Activated naive CD8-positive, alpha-beta T cell treated with anti-CD3 and anti-CD28 coated beads, Interleukin-2, amount 10 ng/mL, durations not matched to agents 7 days and 5 days (primary cell): ENCODE measurements around the gene NSUN2. TPM values are rescaled to one million over a fixed set of nuclear protein-coding genes. Genes with fewer than 3 reads are reported as not detected.
"Not testable (repeated sequence)": the region's sequence is repeated elsewhere in the genome, so short reads cannot be mapped to it uniquely, and the experiment has no call there.

Experiments used
- ATAC-seq: fragments of 150-1000 bp; cut with Tn5 transposase; one replicate; pipeline ENCODE4 v1.10.0; 2021; ENCODE audit warnings: low read depth, moderate library complexity
- POLR2A ChIA-PET: fragments of 350-600 bp; sonication (Branson Sonifier 250); formaldehyde crosslinking; loops from one replicate; lab custom pipeline; 2021; ENCODE audit warnings: antibody characterized with exemption; lab: Charles Lee
- DNase-seq: peaks from one replicate; pipeline ENCODE4 v3.0.0; 2021
- H3K27ac Mint-ChIP-seq: one replicate; pipeline ENCODE4 v1.8.0; 2022; ENCODE audit warnings: mild to moderate bottlenecking, mixed read lengths
- H3K27me3 Mint-ChIP-seq: one replicate; pipeline ENCODE4 v1.8.0; 2022; ENCODE audit warnings: mild to moderate bottlenecking, moderate library complexity, mixed read lengths
- H3K36me3 Mint-ChIP-seq: one replicate; pipeline ENCODE4 v1.8.0; 2021; ENCODE audit warnings: mild to moderate bottlenecking, mixed read lengths
- H3K4me1 Mint-ChIP-seq: one replicate; pipeline ENCODE4 v1.8.0; 2021; ENCODE audit warnings: mixed read lengths
- H3K4me3 Mint-ChIP-seq: one replicate; pipeline ENCODE4 v1.8.0; 2022; ENCODE audit warnings: mild to moderate bottlenecking, moderate library complexity, mixed read lengths
- H3K9me3 Mint-ChIP-seq: one replicate; pipeline ENCODE4 v1.8.0; 2021; ENCODE audit warnings: mixed read lengths
- total RNA-seq, 2 experiments: library from RNA; stranded (reverse); gene quantifications; one replicate each; pipeline ENCODE4 v1.2.3, GENCODE V29; 2021

The NSUN2 gene
- 10 to 100 TPM; 75.0 to 78.2 TPM for total RNA-seq

DNA sequence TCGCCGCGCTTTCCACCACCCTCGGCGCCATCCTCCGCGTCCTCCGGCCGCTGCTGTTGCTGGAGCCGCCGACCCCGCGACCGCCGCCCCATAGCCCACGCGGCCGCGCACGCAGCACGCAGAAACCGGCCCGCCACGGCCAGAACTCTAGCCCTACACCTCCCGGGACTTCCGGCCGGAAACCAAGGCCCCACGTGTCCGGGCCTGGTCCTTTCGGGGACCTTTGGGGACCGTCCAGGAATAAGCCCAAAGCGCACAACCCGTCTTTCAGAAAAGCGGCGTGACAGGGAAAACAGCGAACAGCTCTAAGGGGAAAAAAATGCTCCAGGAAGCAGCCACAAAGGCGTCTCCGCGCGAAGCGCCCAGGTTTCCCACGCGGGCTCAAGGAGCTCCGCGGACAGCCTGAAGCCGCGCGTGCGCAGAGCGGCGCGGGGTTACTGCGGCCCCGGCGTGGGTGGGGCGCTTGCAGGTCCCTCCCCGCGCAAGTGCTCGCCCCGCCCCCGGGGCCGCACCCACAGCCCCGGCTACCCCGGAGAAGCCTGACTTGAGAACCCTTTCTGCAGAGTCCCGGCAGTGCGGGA, at the start of gene NSUN2, which contains the start of gene SRD5A1:
TSS of gene NSUN2 (minus strand) at position 157 of the 581 bp plus-strand sequence. CDS start at position 92, 65 bp downstream.
TSS of gene SRD5A1 (plus strand) at position 553 of the 581 bp plus-strand sequence. CDS start 137 bp downstream, outside the sequence.
- DNase-seq (peak; percentile 98), ATAC-seq (peak; percentile 88)
- Mint-ChIP-seq H3K36me3 (peaks cover 38% of the 10 kb centered on the region), H3K27me3 (no peaks in the 10 kb centered on the region), H3K4me1 (peaks cover 32% of the 10 kb centered on the region), H3K27ac (peak within 1 kb of the TSS; percentile 92), H3K4me3 (peak within 1 kb of the TSS; percentile 98), H3K9me3 (no peaks in the 10 kb centered on the region)
- POLR2A ChIA-PET, result interaction anchor here (0.7 to 3.2 kb wide), 15 partner anchors 9 to 1211 kb away, joined by 3 to 22 read pairs (median 5); partner anchors contain the start of genes ICE1, MED10 and TENT4A

DNA sequence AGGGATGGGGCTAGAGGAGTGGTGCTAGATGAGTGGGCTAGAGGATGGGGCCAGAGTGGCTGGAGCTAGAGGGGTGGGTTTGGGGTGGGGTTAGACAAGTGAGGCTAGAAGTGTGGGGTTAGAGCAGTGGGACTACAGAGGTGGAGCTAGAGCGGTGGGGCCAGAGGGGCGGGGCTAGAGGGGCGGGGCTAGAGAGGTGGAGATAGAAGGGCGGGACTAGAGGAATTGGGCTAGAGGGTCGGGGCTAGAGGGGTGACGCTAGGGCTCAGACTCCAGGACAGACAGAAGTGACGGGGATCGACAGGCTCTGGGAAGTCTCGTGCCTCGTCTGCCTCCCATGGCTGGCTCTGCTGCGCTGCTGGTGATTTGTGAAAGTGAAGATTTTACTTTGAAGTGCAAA, 49.4 kb upstream of the NSUN2 start:
- Mint-ChIP-seq H3K9me3 (no peaks in the 10 kb centered on the region), H3K4me1 (no peaks in the 10 kb centered on the region), H3K4me3 (no peak overlapping the region), H3K36me3 (no peaks in the 10 kb centered on the region), H3K27me3 (peaks cover 13% of the 10 kb centered on the region), H3K27ac (no peak overlapping the region)
- POLR2A ChIA-PET, result no interaction called here
- DNase-seq (no peak), ATAC-seq (no peak)

DNA sequence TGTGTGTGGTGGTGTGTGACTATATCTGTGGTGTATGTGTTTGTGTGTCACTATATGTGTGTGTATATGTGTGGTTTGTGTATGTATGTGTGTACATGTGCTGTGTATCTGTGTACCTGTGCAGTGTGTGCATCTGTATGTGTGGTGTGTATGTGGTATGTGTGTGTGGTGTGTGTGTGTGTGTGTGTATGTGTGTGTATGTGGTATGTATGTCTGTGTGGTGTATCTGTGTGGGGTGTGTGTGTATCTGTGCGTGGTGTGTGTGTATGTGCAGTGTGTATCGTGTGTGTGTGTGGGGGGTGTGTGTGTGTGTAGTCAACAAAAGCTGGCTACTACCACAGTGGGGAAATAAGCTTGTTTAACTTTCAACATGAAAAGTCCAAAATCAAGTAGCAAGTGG, 48.8 kb upstream of the NSUN2 start:
- Mint-ChIP-seq H3K27me3 (peaks cover 8% of the 10 kb centered on the region), H3K27ac (no peak overlapping the region), H3K9me3 (no peaks in the 10 kb centered on the region), H3K36me3 (peaks cover 4% of the 10 kb centered on the region), H3K4me3 (no peak overlapping the region), H3K4me1 (no peaks in the 10 kb centered on the region)
- POLR2A ChIA-PET, result no interaction called here
- DNase-seq (no peak), ATAC-seq (no peak)

DNA sequence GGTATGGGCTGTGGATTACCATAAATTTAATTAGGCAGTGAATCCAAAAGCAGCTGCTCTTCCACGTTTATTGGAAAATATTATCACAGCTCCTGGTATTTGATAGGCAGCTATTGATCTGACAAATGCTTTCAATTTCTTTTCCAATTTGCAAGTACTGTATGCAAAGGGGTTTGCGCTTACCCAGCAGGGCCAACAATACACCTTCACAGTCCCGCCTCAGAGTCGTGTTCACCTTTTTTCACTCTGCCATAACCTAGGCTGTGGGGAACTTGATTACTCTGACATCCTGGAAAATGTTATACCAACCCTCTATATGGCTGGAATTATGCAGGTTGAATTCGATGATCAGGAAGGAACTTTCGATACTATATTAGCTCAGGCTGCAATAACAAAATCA, 48.1 kb upstream of the NSUN2 start:
- Mint-ChIP-seq H3K36me3 (peaks cover 7% of the 10 kb centered on the region), H3K9me3 (peaks cover 2% of the 10 kb centered on the region), H3K4me1 (no peaks in the 10 kb centered on the region), H3K27ac (no peak overlapping the region), H3K4me3 (no peak overlapping the region), H3K27me3 (peaks cover 2% of the 10 kb centered on the region)
- DNase-seq (no peak), ATAC-seq (no peak)
- POLR2A ChIA-PET, result no interaction called here

DNA sequence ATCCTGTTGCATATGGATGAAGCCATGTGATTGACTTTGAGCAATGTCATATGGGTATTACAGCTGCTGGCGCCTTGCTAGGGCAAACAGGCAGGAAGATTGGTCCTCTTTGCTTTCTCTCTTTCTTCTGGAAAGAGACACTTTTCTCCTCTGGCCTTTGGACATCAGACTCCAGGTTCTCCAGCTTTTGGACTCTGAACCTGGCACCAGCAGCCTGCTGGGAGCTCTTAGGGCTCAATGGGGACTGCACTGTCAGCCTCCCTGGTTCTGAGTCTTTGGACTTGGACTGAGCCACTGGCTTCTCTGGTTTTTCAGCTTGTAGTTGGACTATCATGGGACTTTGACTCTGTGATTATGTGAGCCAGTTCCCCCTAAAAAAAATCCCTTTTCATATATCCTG, 45.5 kb upstream of the NSUN2 start:
- no peak for ATAC-seq
- Mint-ChIP-seq H3K27ac (no peak overlapping the region), H3K4me3 (no peak overlapping the region), H3K4me1 (no peaks in the 10 kb centered on the region), H3K27me3 (no peaks in the 10 kb centered on the region), H3K36me3 (peaks cover 13% of the 10 kb centered on the region), H3K9me3 (peaks cover 2% of the 10 kb centered on the region)
- POLR2A ChIA-PET, result no interaction called here
- no peak for DNase-seq

DNA sequence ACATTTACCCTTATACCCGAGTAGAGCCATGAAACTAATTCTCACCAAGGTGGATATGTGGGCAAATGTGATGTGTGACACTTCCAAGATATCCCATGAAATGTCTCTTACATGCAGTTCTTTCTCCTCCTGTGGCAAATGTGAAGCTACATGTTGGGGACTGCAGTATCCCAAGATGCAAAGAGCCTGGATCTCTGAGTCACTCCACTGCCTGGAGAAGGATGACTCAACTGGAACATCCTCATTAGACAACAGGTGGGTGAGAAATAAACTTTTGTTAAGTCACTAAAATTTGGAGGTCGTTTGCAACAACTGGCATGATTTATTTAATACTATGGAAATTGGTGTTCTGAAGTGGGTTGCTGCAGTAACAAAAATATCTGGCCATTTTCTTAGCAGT, 43.9 kb upstream of the NSUN2 start:
- POLR2A ChIA-PET, result no interaction called here
- Mint-ChIP-seq H3K4me3 (no peak overlapping the region), H3K27ac (no peak overlapping the region), H3K4me1 (no peaks in the 10 kb centered on the region), H3K27me3 (no peaks in the 10 kb centered on the region), H3K9me3 (peaks cover 2% of the 10 kb centered on the region), H3K36me3 (peaks cover 19% of the 10 kb centered on the region)
- DNase-seq (no peak), ATAC-seq (no peak)

DNA sequence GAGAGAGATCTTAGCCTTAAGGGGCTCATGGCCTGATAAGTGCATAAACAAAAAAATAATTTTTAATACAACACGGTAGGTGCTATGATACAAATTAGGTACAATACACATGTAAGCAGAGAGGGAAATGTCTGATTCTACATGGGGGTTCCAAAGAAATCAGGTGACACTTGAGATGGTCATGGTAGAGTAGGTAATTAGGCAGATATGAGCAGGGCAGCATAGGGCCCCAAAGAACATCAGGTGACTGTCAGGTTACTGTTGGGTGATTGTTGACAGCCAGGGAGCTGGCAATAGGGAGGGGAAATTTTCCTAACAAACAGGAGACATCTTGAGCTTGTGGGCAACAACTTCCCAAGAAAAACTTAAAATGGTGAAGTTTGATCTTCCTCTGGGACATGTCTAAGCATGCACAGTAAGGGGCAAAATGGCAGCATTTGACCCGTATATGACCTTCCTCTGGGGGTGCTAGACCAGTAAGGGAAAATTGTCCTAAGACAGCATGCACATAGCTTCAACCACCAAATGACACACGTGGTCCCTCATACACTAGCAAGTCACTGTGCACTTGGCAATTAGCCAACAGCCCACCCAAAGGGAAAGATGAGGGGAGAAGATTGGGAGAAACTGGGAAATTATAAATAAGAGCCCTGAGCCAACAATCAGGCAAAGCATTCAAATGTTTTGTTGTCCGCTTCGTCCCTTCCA, 43.1 kb upstream of the NSUN2 start:
- POLR2A ChIA-PET, result no interaction called here
- Mint-ChIP-seq H3K4me1 (no peaks in the 10 kb centered on the region), H3K4me3 (no peak overlapping the region), H3K27ac (no peak overlapping the region), H3K9me3 (peaks cover 2% of the 10 kb centered on the region), H3K36me3 (peaks cover 24% of the 10 kb centered on the region), H3K27me3 (no peaks in the 10 kb centered on the region)
- DNase-seq, result no peak
- no peak for ATAC-seq

DNA sequence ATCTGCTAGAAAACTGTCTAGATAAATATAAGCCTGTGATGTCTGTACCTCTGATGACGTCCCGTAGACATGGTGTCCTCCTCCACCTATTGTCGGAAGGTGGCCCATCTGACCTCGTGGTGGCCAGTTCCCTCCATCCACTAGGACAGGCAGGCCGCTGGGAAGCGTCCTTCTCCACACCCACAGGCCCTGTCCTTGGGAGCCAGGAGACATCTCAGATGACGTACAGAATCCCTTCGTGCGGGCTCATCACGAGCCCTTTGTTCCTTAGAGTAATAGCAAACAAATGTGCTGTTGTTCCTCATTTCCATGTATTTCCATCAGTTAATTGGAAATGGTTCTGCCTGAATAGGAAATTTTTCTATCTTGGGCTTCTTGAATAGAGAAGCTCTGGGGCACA, 42.0 kb upstream of the NSUN2 start:
- Mint-ChIP-seq H3K9me3 (peaks cover 2% of the 10 kb centered on the region), H3K4me3 (no peak overlapping the region), H3K4me1 (no peaks in the 10 kb centered on the region), H3K27ac (no peak overlapping the region), H3K27me3 (no peaks in the 10 kb centered on the region), H3K36me3 (peaks cover 32% of the 10 kb centered on the region)
- POLR2A ChIA-PET, result no interaction called here
- ATAC-seq (no peak), DNase-seq (no peak)

DNA sequence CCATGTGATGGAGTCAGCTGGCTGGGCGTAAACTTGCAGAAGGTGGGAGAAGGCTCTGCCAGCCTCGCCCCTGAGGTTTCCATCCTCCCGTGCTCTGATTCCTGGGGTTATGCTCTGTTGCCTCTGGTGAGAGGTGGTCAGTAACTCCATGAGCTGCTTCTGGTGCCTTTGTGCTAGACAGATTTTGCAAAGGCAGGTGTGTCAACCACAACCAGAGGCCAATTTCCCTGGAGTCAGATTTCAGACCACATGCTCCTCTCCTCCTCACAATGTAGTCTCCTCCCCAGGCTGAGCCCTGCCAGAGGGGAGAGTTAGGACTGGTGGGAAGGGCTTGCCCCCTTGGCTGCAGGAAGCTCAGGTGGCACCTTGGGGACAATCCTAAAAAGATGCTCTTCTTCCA, 41.6 kb upstream of the NSUN2 start:
- Mint-ChIP-seq H3K4me1 (no peaks in the 10 kb centered on the region), H3K9me3 (peaks cover 2% of the 10 kb centered on the region), H3K27me3 (no peaks in the 10 kb centered on the region), H3K4me3 (no peak overlapping the region), H3K27ac (no peak overlapping the region), H3K36me3 (peaks cover 37% of the 10 kb centered on the region)
- ATAC-seq (no peak), DNase-seq (no peak)
- POLR2A ChIA-PET, result no interaction called here

DNA sequence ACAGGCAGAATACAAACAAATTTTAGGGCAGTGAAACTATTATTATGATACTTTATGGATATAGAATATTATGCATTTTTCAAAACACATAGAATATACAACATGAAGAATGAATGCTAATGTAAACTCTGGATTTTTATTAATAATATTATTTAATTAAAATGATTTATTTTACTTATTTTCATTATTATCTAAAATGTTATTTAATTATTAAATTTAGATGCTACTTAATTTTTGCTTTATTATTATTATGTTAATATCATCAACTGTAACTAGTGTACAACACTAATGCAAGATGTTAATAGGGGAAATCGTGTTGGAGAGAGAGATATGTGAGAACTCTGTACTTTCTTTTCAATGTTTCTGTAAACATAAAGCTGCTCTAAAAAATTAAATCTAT, 41.1 kb upstream of the NSUN2 start:
- POLR2A ChIA-PET, result no interaction called here
- no peak for ATAC-seq
- Mint-ChIP-seq H3K27ac (no peak overlapping the region), H3K9me3 (peaks cover 2% of the 10 kb centered on the region), H3K4me3 (no peak overlapping the region), H3K4me1 (no peaks in the 10 kb centered on the region), H3K27me3 (no peaks in the 10 kb centered on the region), H3K36me3 (peaks cover 40% of the 10 kb centered on the region)
- DNase-seq, result no peak

DNA sequence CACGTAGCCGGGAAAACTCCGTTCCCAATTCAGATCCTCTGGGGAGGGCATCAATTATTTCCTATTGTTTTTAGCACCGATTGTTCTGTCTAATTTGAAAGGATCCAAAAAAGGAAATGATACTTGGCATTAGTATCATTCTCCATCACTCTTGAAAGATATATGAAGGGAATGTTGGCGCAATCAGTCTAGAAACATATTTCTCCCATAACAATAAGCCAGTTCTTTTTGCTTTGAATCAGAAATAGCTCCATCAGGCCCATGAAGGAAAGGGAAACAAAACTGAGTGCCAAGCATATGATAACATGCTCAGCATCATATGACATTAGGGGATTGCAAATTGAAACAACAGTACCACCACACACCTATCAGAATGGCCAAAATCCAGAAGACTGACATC, 40.2 kb upstream of the NSUN2 start:
- H3K27ac Mint-ChIP-seq, result no peak overlapping the region
- H3K27me3 Mint-ChIP-seq, result no peaks in the 10 kb centered on the region
- H3K4me3 Mint-ChIP-seq, result no peak overlapping the region
- peaks cover 2% of the 10 kb centered on the region for H3K9me3 Mint-ChIP-seq
- H3K4me1 Mint-ChIP-seq, result no peaks in the 10 kb centered on the region
- no peak for ATAC-seq
- POLR2A ChIA-PET, result no interaction called here
- H3K36me3 Mint-ChIP-seq, result peaks cover 42% of the 10 kb centered on the region
- no peak for DNase-seq

DNA sequence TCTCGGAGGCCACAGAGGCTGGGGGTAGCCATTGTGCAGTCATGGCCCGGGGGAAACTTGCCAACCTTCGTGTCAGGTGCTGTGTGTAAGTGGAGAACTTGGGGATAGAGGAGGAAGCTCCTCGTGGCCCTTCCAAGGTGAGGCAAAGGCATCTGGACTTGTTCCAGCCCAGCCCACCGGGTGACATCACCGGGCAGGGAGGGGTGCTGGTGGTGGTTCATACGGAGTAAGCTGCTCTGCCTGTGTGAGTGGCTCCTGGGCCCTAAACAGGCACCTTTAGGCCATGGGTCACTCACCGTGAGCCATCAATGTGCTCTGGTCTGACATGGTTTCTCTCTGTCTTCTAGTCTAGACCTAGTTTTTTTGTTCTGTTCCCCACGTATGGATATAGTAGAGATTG, 35.9 kb upstream of the NSUN2 start:
- H3K36me3 Mint-ChIP-seq, result peaks cover 32% of the 10 kb centered on the region
- H3K9me3 Mint-ChIP-seq, H3K27ac Mint-ChIP-seq, H3K4me3 Mint-ChIP-seq, H3K27me3 Mint-ChIP-seq, ATAC-seq, DNase-seq, H3K4me1 Mint-ChIP-seq, POLR2A ChIA-PET: not testable (repeated sequence)

DNA sequence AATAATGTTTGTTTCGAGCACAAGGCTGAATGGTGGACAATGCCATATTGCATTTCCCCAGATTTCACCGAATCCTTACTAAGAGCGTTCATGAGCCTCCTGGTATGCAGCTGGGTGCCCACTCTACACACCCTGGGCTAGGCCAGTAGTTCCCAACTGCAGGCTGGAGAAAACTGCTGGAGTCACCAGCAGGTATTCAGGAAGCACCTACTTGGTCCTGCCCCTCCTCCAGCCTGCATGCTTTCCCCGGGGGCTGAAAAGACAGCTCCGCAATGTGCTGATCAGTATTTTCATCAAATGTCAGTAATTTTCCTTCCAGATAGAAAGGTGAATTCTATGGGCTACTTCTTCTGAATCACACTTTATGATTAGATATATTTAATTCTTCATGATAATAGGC, 34.8 kb upstream of the NSUN2 start:
- H3K4me3 Mint-ChIP-seq, result no peak overlapping the region
- H3K27ac Mint-ChIP-seq, result no peak overlapping the region
- no peaks in the 10 kb centered on the region for H3K27me3 Mint-ChIP-seq
- DNase-seq (no peak), ATAC-seq (no peak)
- H3K9me3 Mint-ChIP-seq, result no peaks in the 10 kb centered on the region
- POLR2A ChIA-PET, result no interaction called here
- H3K4me1 Mint-ChIP-seq, result no peaks in the 10 kb centered on the region
- peaks cover 26% of the 10 kb centered on the region for H3K36me3 Mint-ChIP-seq

DNA sequence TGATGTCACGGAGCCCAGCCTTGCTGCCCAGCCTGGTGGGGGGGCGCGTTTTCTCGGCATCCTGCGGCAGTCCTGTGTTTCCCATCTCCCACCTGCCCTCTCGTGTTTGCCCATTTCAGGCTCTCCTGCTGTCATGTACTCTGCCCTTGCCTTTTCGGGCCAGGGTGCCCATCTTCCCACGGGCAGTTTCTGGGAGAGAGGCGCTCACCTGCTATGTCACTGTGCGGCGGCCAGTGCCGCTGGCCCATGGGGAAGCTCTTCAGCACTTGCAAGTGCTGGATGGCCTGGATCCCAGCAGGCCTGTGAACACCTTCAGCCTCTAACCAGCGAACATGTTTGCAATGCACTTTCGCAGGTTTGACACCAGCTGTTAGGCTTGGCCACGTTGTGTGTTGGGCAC, 33.9 kb upstream of the NSUN2 start:
- POLR2A ChIA-PET, result interaction anchor here (1.4 kb wide), 1 partner anchor 14 kb away, joined by 3 read pairs; no protein-coding TSS in a partner anchor
- no peak overlapping the region for H3K27ac Mint-ChIP-seq

More for the DNA sequence above, 33.9 kb upstream of the NSUN2 start:
- Mint-ChIP-seq H3K4me1 (no peaks in the 10 kb centered on the region), H3K36me3 (peaks cover 26% of the 10 kb centered on the region), H3K4me3 (no peak overlapping the region), H3K27me3 (no peaks in the 10 kb centered on the region), H3K9me3 (no peaks in the 10 kb centered on the region)
- DNase-seq (no peak), ATAC-seq (no peak)
